CD4-positive, CD25-positive, alpha-beta regulatory T cell (primary cell): Measurements from ENCODE around the gene POU2F3. TPM values are rescaled to one million over a fixed set of nuclear protein-coding genes. Genes with fewer than 3 reads are reported as not detected.

Experiments
- ATAC-seq, 2 donors: fragments of 150-1000 bp; cut with Tn5 transposase; one replicate each; pipeline ENCODE4 v1.10.0; 2021; ENCODE audit warnings: low read depth in 2 of 2, moderate number of reproducible peaks in 2 of 2, moderate library complexity in 1 of 2
- DNase-seq, 3 donors: peaks; one replicate each; pipeline versions ENCODE4 v3.0.0 to v3.0.0-alpha.2; 2012 to 2022; ENCODE audit warnings: mixed read lengths in 1 of 3
- H3K27ac ChIP-seq: one replicate; pipeline ENCODE4 v1.7.0; 2013; ENCODE audit warnings: mild to moderate bottlenecking, low read length; ENCODE audit not compliant: insufficient read depth, poor library complexity, severe bottlenecking
- H3K27me3 ChIP-seq: one replicate; pipeline ENCODE4 v1.7.0; 2013; ENCODE audit warnings: low read length; ENCODE audit not compliant: control insufficient read depth, insufficient read depth
- H3K36me3 ChIP-seq: one replicate; pipeline ENCODE4 v1.7.0; 2013; ENCODE audit warnings: mild to moderate bottlenecking, low read length, moderate library complexity; ENCODE audit not compliant: control insufficient read depth, insufficient read depth
- H3K4me1 ChIP-seq: 2 replicates; pipeline ENCODE4 v1.7.0; 2013; ENCODE audit warnings: mild to moderate bottlenecking, low read length; ENCODE audit not compliant: insufficient read depth, control insufficient read depth, poor library complexity, severe bottlenecking
- H3K4me3 ChIP-seq: one replicate; pipeline ENCODE4 v1.7.0; 2013; ENCODE audit warnings: low read depth, mild to moderate bottlenecking, low read length, moderate library complexity
- H3K9me3 ChIP-seq, 2 experiments: 1 replicate in 1 of 2; 2 replicates in 1 of 2; pipeline ENCODE4 v1.7.0; 2013; ENCODE audit warnings: low read length in 2 of 2, mild to moderate bottlenecking in 1 of 2, moderate library complexity in 1 of 2; ENCODE audit not compliant: control insufficient read depth in 2 of 2
- H3K27ac Mint-ChIP-seq, 3 donors: one replicate each; pipeline ENCODE4 v1.8.0; 2020 to 2022; ENCODE audit warnings: mild to moderate bottlenecking in 3 of 3, mixed read lengths in 3 of 3, moderate library complexity in 2 of 3
- H3K27me3 Mint-ChIP-seq: one replicate; pipeline ENCODE4 v1.8.0; 2022; ENCODE audit warnings: mild to moderate bottlenecking, mixed read lengths
- H3K36me3 Mint-ChIP-seq: one replicate; pipeline ENCODE4 v1.8.0; 2020; ENCODE audit warnings: mixed read lengths
- H3K4me1 Mint-ChIP-seq, 4 donors: one replicate each; pipeline ENCODE4 v1.8.0; 2020 to 2022; ENCODE audit warnings: mixed read lengths in 4 of 4, mild to moderate bottlenecking in 1 of 4
- H3K4me3 Mint-ChIP-seq, 4 donors: one replicate each; pipeline ENCODE4 v1.8.0; 2020 to 2022; ENCODE audit warnings: mild to moderate bottlenecking in 4 of 4, mixed read lengths in 4 of 4, moderate library complexity in 3 of 4
- H3K9me3 Mint-ChIP-seq, 7 donors: one replicate each; pipeline ENCODE4 v1.8.0; 2020 to 2022; ENCODE audit warnings: mixed read lengths in 7 of 7, mild to moderate bottlenecking in 3 of 7, moderate library complexity in 2 of 7
- polyA plus RNA-seq, 4 donors: library from polyadenylated mRNA; unstranded; fragments of 300-500 nt; fragmentation: Illumina TruSeq; gene quantifications; one replicate each; pipeline ENCODE4 v1.2.3, GENCODE V29; 2021
- total RNA-seq: library from RNA; stranded (reverse); gene quantifications from one replicate; pipeline ENCODE4 v1.2.3, GENCODE V29; 2022

POU2F3 gene
- total and polyA plus RNA-seq, 5 donors from 2014 or later: not detected

DNA sequence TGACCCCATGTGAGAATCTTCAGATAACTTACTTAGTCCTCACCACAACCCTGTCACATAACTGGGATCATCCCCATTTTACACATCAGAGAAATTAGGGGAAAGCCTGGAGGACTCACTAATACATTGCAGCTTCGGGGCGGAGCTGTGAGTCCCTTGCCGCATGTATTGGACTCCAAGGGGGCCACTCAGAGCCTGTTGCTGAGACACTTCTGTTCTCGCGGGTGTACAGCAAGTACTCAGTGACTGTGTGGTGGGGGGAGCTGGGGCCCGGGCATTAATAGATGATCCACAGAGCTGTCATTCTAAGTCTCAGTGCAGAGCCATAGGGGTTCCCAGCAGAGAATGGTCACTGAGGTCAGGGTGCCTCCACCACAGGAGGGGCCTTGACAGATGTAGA, 15.6 kb upstream of the POU2F3 start:
- H3K27ac ChIP-seq: no peak overlapping the region

DNA sequence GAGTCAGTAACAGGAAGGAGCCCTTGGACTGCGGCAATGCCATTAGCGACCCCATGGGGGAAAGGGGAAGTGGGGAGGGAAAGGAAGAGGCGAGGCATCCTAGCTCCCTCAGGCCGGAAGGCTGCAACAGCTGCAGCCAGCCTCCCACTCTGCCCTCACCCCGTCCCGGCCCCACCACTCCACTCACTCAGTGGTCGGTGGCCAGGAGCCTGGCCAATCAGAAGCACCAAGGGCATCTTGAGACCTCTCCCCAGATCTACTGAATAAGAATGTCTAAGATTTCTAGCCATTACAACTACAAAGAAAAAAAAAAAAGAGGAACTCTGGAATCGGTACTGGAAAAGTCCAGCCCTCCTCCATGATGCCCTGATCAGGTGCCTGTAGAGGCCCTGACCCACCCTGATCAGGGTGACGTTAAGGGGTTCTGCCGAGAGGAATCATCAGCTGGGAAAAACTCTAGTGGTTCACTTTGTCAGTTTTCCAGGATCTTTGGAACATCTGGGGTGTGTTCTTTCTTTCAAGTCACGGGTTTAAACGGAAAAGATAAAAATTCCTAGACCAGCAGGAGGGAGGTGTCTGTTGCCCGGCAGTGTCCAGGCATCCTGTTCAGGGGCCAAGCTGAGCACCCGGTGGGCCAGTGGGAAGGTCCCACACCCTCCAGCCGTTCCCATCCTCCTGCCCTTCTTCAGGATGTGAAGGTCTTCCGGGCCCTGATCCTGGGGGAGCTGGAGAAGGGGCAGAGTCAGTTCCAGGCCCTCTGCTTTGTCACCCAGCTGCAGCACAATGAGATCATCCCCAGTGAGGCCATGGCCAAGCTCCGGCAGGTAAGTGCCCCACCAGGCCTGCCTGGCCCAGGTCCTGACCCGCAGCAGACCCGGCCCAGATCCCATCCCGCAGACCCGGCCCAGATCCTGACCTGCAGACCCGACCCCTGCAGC, 14.7 kb upstream of the POU2F3 start:
- Histone ChIP-seq H3K36me3 (no peaks in the 10 kb centered on the region), H3K27me3 (no peaks in the 10 kb centered on the region), H3K4me3 (no peak overlapping the region), H3K27ac (no peak overlapping the region), H3K9me3 (no peaks in the 10 kb centered on the region), H3K4me1 (no peaks in the 10 kb centered on the region)
- no peaks in the 10 kb centered on the region for H3K9me3 Mint-ChIP-seq
- no peaks in the 10 kb centered on the region for H3K4me1 Mint-ChIP-seq
- H3K4me3 Mint-ChIP-seq: no peak overlapping the region
- ATAC-seq (no peak), DNase-seq (no peak)
- peaks cover 13% of the 10 kb centered on the region for H3K27me3 Mint-ChIP-seq
- H3K27ac Mint-ChIP-seq: no peak overlapping the region
- no peaks in the 10 kb centered on the region for H3K36me3 Mint-ChIP-seq

More for the DNA sequence above, 15.6 kb upstream of the POU2F3 start:
- no peaks in the 10 kb centered on the region for H3K36me3 Mint-ChIP-seq
- Histone ChIP-seq H3K27me3 (no peaks in the 10 kb centered on the region), H3K9me3 (no peaks in the 10 kb centered on the region), H3K36me3 (no peaks in the 10 kb centered on the region), H3K4me3 (no peak overlapping the region), H3K4me1 (no peaks in the 10 kb centered on the region)
- ATAC-seq (no peak), DNase-seq (no peak)
- no peak overlapping the region for H3K4me3 Mint-ChIP-seq
- no peak overlapping the region for H3K27ac Mint-ChIP-seq
- H3K9me3 Mint-ChIP-seq: no peaks in the 10 kb centered on the region
- peaks cover 15% of the 10 kb centered on the region for H3K27me3 Mint-ChIP-seq
- no peaks in the 10 kb centered on the region for H3K4me1 Mint-ChIP-seq

DNA sequence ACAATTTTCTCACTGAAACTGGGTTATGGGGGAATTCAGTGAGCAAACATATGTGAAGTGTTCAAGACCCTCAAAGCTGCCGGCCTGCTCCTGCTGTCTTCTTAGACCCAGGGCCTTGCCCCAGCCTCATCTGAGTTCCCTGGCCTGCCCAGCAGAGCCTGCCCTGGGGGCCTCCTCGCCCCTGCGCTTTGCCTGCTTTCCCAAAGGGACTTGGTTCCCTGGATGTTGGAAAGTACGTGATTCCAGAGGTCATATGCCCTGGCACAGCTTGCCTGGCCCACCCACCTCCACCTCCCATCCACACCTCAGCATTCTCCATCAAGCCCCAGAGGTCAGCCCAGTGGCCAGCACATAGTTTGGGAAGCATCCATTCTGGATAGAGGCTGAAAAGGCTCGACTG, 13.7 kb upstream of the POU2F3 start:
- ATAC-seq: no peak
- Mint-ChIP-seq H3K4me3 (no peak overlapping the region), H3K9me3 (no peaks in the 10 kb centered on the region), H3K27ac (no peak overlapping the region), H3K27me3 (peaks cover 10% of the 10 kb centered on the region), H3K4me1 (no peaks in the 10 kb centered on the region), H3K36me3 (no peaks in the 10 kb centered on the region)
- Histone ChIP-seq H3K27ac (no peak overlapping the region), H3K36me3 (no peaks in the 10 kb centered on the region), H3K27me3 (no peaks in the 10 kb centered on the region), H3K9me3 (no peaks in the 10 kb centered on the region), H3K4me3 (no peak overlapping the region), H3K4me1 (no peaks in the 10 kb centered on the region)
- no peak for DNase-seq

DNA sequence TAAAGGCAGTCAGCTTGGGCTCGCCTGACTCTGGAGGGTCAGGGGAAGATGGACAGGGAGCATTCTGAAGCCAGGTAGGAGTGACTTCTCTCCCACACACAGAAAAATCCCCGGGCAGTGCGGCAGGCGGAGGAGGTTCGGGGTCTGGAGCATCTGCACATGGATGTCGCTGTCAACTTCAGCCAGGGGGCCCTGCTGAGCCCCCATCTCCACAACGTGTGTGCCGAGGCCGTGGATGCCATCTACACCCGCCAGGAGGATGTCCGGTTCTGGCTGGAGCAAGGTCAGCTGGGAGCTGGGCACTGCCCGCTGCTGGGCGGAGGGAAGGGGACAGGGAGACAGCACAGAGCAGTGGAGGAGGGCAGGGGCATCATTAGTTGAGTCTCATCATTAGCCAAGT, 13.2 kb upstream of the POU2F3 start:
- Histone ChIP-seq H3K36me3 (no peaks in the 10 kb centered on the region), H3K27me3 (no peaks in the 10 kb centered on the region), H3K9me3 (no peaks in the 10 kb centered on the region), H3K27ac (no peak overlapping the region), H3K4me3 (no peak overlapping the region), H3K4me1 (no peaks in the 10 kb centered on the region)
- DNase-seq (no peak), ATAC-seq (no peak)
- Mint-ChIP-seq H3K27ac (no peak overlapping the region), H3K36me3 (no peaks in the 10 kb centered on the region), H3K9me3 (no peaks in the 10 kb centered on the region), H3K4me3 (no peak overlapping the region), H3K27me3 (peaks cover 10% of the 10 kb centered on the region), H3K4me1 (no peaks in the 10 kb centered on the region)

DNA sequence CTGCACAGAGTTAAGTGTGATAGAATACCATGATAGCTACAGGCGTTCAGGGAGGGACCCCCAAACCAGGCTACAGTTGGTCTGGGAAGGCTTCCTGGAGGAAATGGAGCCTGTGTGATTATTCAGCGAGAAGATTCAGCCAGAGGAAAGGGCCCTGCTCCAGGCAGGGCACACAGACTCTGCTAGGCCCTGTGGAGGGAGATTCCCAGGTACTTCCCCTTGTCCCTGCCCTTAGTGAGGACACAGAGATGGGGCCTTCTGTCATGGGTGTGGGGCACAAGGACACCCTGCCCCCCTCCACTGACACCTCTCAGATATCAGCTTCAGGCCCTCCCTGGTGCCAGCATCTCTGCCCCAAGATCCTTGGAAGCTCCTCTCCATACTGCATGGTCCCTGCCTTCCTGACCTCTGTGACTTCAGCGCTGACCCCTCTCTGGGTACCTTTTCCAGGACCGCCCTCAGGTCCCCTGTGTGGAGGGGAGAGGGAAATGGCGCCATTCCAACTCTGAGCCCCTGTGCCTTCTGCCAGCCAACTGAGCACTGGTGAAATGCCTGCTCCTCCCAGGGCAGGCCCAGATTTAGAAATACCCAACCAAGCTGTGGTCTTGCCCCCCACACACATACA, 12.6 kb upstream of the POU2F3 start:
- peaks cover 10% of the 10 kb centered on the region for H3K27me3 Mint-ChIP-seq
- H3K9me3 Mint-ChIP-seq: no peaks in the 10 kb centered on the region
- Histone ChIP-seq H3K36me3 (no peaks in the 10 kb centered on the region), H3K27me3 (no peaks in the 10 kb centered on the region), H3K27ac (no peak overlapping the region), H3K4me3 (no peak overlapping the region), H3K9me3 (no peaks in the 10 kb centered on the region), H3K4me1 (no peaks in the 10 kb centered on the region)
- H3K4me3 Mint-ChIP-seq: no peak overlapping the region
- DNase-seq (no peak), ATAC-seq (no peak)
- H3K27ac Mint-ChIP-seq: no peak overlapping the region
- no peaks in the 10 kb centered on the region for H3K36me3 Mint-ChIP-seq
- H3K4me1 Mint-ChIP-seq: no peaks in the 10 kb centered on the region

DNA sequence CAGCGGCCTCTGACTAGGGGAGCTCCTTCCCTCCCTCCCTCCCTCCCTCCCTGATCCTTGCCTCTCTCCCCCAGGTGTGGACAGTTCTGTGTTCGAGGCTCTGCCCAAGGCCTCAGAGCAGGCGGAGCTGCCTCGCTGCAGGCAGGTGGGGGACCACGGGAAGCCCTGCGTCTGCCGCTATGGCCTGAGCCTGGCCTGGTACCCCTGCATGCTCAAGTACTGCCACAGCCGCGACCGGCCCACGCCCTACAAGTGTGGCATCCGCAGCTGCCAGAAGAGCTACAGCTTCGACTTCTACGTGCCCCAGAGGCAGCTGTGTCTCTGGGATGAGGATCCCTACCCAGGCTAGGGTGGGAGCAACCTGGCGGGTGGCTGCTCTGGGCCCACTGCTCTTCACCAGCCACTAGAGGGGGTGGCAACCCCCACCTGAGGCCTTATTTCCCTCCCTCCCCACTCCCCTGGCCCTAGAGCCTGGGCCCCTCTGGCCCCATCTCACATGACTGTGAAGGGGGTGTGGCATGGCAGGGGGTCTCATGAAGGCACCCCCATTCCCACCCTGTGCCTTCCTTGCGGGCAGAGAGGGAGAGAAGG, 11.1 kb upstream of the POU2F3 start:
- H3K27ac Mint-ChIP-seq: no peak overlapping the region
- no peaks in the 10 kb centered on the region for H3K4me1 Mint-ChIP-seq
- Histone ChIP-seq H3K27me3 (no peaks in the 10 kb centered on the region), H3K4me3 (no peak overlapping the region), H3K36me3 (no peaks in the 10 kb centered on the region), H3K9me3 (no peaks in the 10 kb centered on the region), H3K4me1 (no peaks in the 10 kb centered on the region), H3K27ac (no peak overlapping the region)
- H3K9me3 Mint-ChIP-seq: no peaks in the 10 kb centered on the region
- no peak for DNase-seq
- H3K4me3 Mint-ChIP-seq: no peak overlapping the region
- no peak for ATAC-seq
- H3K36me3 Mint-ChIP-seq: no peaks in the 10 kb centered on the region
- peaks cover 10% of the 10 kb centered on the region for H3K27me3 Mint-ChIP-seq

DNA sequence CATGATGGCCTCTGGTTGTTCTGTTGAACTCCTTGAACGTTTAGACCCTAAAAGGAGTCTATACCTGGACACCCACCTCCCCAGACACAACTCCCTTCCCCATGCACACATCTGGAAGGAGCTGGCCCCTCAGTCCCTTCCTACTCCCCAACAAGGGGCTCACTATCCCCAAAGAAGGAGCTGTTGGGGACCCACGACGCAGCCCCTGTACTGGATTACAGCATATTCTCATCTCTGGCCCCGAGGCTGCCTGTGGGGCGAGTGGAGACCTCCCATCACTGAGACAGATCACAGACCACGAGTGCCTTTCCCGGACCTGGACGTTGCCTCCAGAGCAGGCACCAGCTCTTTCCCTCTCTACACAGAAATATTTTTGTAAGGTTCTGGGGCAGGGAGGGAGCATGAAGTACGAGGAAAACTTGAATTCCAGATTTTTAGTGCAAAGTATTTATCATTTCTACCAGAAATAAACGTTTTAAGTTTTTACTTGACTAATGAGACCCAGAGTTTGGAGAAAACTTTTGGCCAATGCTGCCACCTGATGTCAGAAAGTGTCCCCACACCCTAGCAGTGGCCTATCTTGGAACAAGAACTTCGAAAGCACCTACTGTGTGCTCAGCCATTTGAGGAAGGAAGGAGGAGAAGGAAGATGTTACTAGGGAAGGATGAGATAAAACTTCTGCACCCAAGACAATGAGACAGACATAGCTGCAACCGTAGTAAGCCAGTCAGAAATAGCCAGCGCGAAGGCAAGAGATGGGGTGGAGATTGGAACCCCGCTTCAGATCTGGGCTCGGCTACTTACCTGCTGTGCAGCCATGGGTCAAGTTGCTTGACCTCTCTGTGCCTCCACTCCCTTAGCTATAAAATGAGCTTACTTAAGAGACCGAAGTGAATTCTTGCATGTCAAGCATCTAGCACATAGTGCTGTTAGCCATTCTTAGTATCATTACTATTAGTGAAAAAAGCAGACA, 10.2 kb upstream of the POU2F3 start:
- H3K4me3 ChIP-seq: no peak overlapping the region
- Mint-ChIP-seq H3K27me3 (peaks cover 10% of the 10 kb centered on the region), H3K27ac (no peak overlapping the region), H3K9me3 (no peaks in the 10 kb centered on the region), H3K4me3 (no peak overlapping the region), H3K36me3 (no peaks in the 10 kb centered on the region), H3K4me1 (no peaks in the 10 kb centered on the region)
- no peaks in the 10 kb centered on the region for H3K4me1 ChIP-seq
- no peak overlapping the region for H3K27ac ChIP-seq
- no peaks in the 10 kb centered on the region for H3K9me3 ChIP-seq
- no peaks in the 10 kb centered on the region for H3K36me3 ChIP-seq
- H3K27me3 ChIP-seq: no peaks in the 10 kb centered on the region
- peak in 1 of 3 donors; percentile 29 for DNase-seq
- no peak for ATAC-seq
